IMR-90 (cell line): ENCODE data around the gene L3MBTL3. TPM values are rescaled to one million over a fixed set of nuclear protein-coding genes. Genes with fewer than 3 reads are reported as not detected.

Experiments
- ATAC-seq: fragments of 200-7000 bp; cut with Tn5 transposase; 2 replicates; pipeline ENCODE4 v1.9.1; 2020; ENCODE audit warnings: low read depth, mild to moderate bottlenecking, moderate library complexity
- BruUV-seq: library from RNA; stranded (reverse); fragments of 400-500 nt; replicated peaks from 2 replicates; lab custom pipeline; 2021; lab: Mats Ljungman, UMichigan
- CTCF ChIA-PET: fragments of 300-600 bp; formaldehyde crosslinking; extraction: SDS; loops from one replicate; lab custom pipeline; 2021; ENCODE audit warnings: antibody characterized with exemption; lab: Yijun Ruan, JAX
- POLR2A ChIA-PET: fragments of 300-600 bp; sonication (Branson Sonifier 250); formaldehyde crosslinking; loops from one replicate; lab custom pipeline; 2022; ENCODE audit warnings: antibody characterized with exemption; ENCODE audit not compliant: unreplicated experiment; lab: Charles Lee
- DNase-seq: peaks from one replicate; pipeline ENCODE4 v3.0.0; 2013
- H2AFZ ChIP-seq: replicated peaks from 2 replicates; pipeline ENCODE3; 2013; ENCODE audit warnings: low read length, mild to moderate bottlenecking; ENCODE audit not compliant: poor library complexity
- H2AK5ac ChIP-seq: 2 replicates; pipeline ENCODE4 v1.6.1; 2013; ENCODE audit warnings: low read depth, low read length, inconsistent platforms
- H2AK9ac ChIP-seq: replicated peaks from 2 replicates; pipeline ENCODE3; 2013; ENCODE audit warnings: mild to moderate bottlenecking, low read depth, low read length, moderate library complexity; ENCODE audit not compliant: poor library complexity
- H2BK120ac ChIP-seq: 2 replicates; pipeline ENCODE4 v1.6.1; 2013; ENCODE audit warnings: low read depth, low read length, inconsistent platforms
- H2BK15ac ChIP-seq: 3 replicates; pipeline ENCODE4 v1.6.1; 2013; ENCODE audit warnings: low read depth, low read length, inconsistent platforms
- H2BK20ac ChIP-seq: 2 replicates; pipeline ENCODE4 v1.6.1; 2013; ENCODE audit warnings: low read depth, mild to moderate bottlenecking, inconsistent platforms, low read length, moderate library complexity
- H2BK5ac ChIP-seq: 2 replicates; pipeline ENCODE4 v1.6.1; 2013; ENCODE audit warnings: mild to moderate bottlenecking, low read depth, low read length, inconsistent platforms; ENCODE audit not compliant: poor library complexity, severe bottlenecking
- H3K14ac ChIP-seq: replicated peaks from 2 replicates; pipeline ENCODE4 v1.6.1; 2013; ENCODE audit warnings: low read depth, low read length, inconsistent platforms
- H3K18ac ChIP-seq: 2 replicates; pipeline ENCODE4 v1.6.1; 2013; ENCODE audit warnings: low read depth, low read length, control low read depth
- H3K23ac ChIP-seq: 2 replicates; pipeline ENCODE4 v1.6.1; 2013; ENCODE audit warnings: low read depth, low read length, inconsistent platforms
- H3K27ac ChIP-seq: 2 replicates; pipeline ENCODE4 v1.5.1; 2013; ENCODE audit warnings: mild to moderate bottlenecking, control low read depth, low read length; ENCODE audit not compliant: insufficient read depth
- H3K27me3 ChIP-seq: 2 replicates; pipeline ENCODE4 v1.6.1; 2013; ENCODE audit warnings: low read length; ENCODE audit not compliant: control insufficient read depth, insufficient read depth
- H3K36me3 ChIP-seq: 2 replicates; pipeline ENCODE4 v1.6.1; 2013; ENCODE audit warnings: low read length, mixed read lengths; ENCODE audit not compliant: control insufficient read depth, insufficient read depth
- H3K4ac ChIP-seq: 2 replicates; pipeline ENCODE4 v1.6.1; 2013; ENCODE audit warnings: low read depth, low read length, inconsistent platforms
- H3K4me1 ChIP-seq: 2 replicates; pipeline ENCODE4 v1.6.1; 2013; ENCODE audit warnings: low read length, mixed read lengths; ENCODE audit not compliant: control insufficient read depth, insufficient read depth
- H3K4me2 ChIP-seq: 2 replicates; pipeline ENCODE4 v1.6.1; 2013; ENCODE audit warnings: low read depth, mild to moderate bottlenecking, control low read depth, low read length, moderate library complexity
- H3K4me3 ChIP-seq: 2 replicates; pipeline ENCODE4 v1.5.1; 2013; ENCODE audit warnings: low read depth, mild to moderate bottlenecking, control low read depth, low read length, moderate library complexity; ENCODE audit not compliant: insufficient read depth
- H3K56ac ChIP-seq: 2 replicates; pipeline ENCODE4 v1.6.1; 2013; ENCODE audit warnings: low read length, inconsistent platforms; ENCODE audit not compliant: insufficient read depth; ENCODE audit errors: extremely low read depth
- H3K79me1 ChIP-seq, 2 experiments: 2 replicates each; pipeline ENCODE4 v1.6.1; 2013; ENCODE audit warnings: low read length in 2 of 2, inconsistent platforms in 1 of 2, low read depth in 1 of 2
- H3K9ac ChIP-seq: 2 replicates; pipeline ENCODE4 v1.6.1; 2013; ENCODE audit warnings: low read depth, low read length, control low read depth
- H3K9me1 ChIP-seq: 2 replicates; pipeline ENCODE4 v1.6.1; 2013; ENCODE audit warnings: low read length, inconsistent platforms; ENCODE audit not compliant: insufficient read depth
- H3K9me3 ChIP-seq: 2 replicates; pipeline ENCODE4 v1.6.1; 2013; ENCODE audit warnings: low read length; ENCODE audit not compliant: control insufficient read depth, insufficient read depth
- H4K20me1 ChIP-seq: 2 replicates; pipeline ENCODE4 v1.6.1; 2013; ENCODE audit warnings: low read length, inconsistent platforms; ENCODE audit not compliant: insufficient read depth
- H4K5ac ChIP-seq: 2 replicates; pipeline ENCODE4 v1.6.1; 2013; ENCODE audit warnings: mild to moderate bottlenecking, low read depth, low read length, control low read depth
- H4K8ac ChIP-seq, 2 experiments: 2 replicates each; pipeline ENCODE4 v1.6.1; 2013; ENCODE audit warnings: low read depth in 2 of 2, low read length in 2 of 2, control low read depth in 1 of 2, inconsistent platforms in 1 of 2
- H4K91ac ChIP-seq: 2 replicates; pipeline ENCODE4 v1.6.1; 2013; ENCODE audit warnings: low read depth, low read length, inconsistent platforms; ENCODE audit not compliant: insufficient read depth
- CEBPB ChIP-seq: IDR thresholded peaks from 2 replicates; pipeline ENCODE4 v1.6.1; 2012; ENCODE audit warnings: low read depth, low read length, improper control_type of control experiment
- CHD1 ChIP-seq: IDR thresholded peaks from 2 replicates; pipeline ENCODE4 v1.6.1; 2012; ENCODE audit warnings: low read depth, low read length, improper control_type of control experiment
- MAFK ChIP-seq: IDR thresholded peaks from 2 replicates; pipeline ENCODE4 v1.6.1; 2012; ENCODE audit warnings: low read depth, low read length, improper control_type of control experiment
- NFE2L2 ChIP-seq: fragments of 150-350 bp; IDR thresholded peaks from 2 replicates; pipeline ENCODE4 v1.6.1; 2016; ENCODE audit warnings: low read depth, mild to moderate bottlenecking, low read length
- POLR2A ChIP-seq: IDR thresholded peaks from 2 replicates; pipeline ENCODE4 v1.6.1; 2012; ENCODE audit warnings: mild to moderate bottlenecking, low read depth, low read length
- RAD21 ChIP-seq: IDR thresholded peaks from 2 replicates; pipeline ENCODE4 v1.6.1; 2012; ENCODE audit warnings: low read length, improper control_type of control experiment
- RCOR1 ChIP-seq: IDR thresholded peaks from 2 replicates; pipeline ENCODE4 v1.6.1; 2012; ENCODE audit warnings: mild to moderate bottlenecking, low read length, improper control_type of control experiment; ENCODE audit not compliant: insufficient replicate concordance
- SMC3 ChIP-seq: fragments of 150-350 bp; IDR thresholded peaks from 2 replicates; pipeline ENCODE4 v1.6.1; 2016; ENCODE audit warnings: low read depth, mild to moderate bottlenecking, antibody characterized with exemption, low read length, moderate library complexity
- WGBS, 2 experiments: methylation state at CpG; one replicate each; pipeline versions ENCODE4 v1.1.5 to v1.1.7; 2013; ENCODE audit warnings: missing lambda C conversion rate in 2 of 2; ENCODE audit not compliant: insufficient read length in 1 of 2; ENCODE audit errors: extremely low coverage in 2 of 2; 5-methylcytosine and 5-hydroxymethylcytosine counted together
- dilution Hi-C: fragments of 300-500 bp; cut with HindIII; formaldehyde crosslinking; loops from one replicate; pipeline ENCODE4 v1.14.3; 2018; ENCODE audit warnings: low sequenced_read_pairs; ENCODE audit not compliant: unreplicated experiment
- in situ Hi-C: fragments of 300-500 bp; cut with MboI; formaldehyde crosslinking; loops from 3 replicates; pipeline ENCODE4 v1.14.3; 2019; ENCODE audit warnings: low sequenced_read_pairs, inconsistent platforms, mixed read lengths
- intact Hi-C: fragments of 100-400 bp; cut with micrococcal nuclease; formaldehyde crosslinking; loops from 2 replicates; pipeline ENCODE4 v1.10.0; 2022
- polyA plus RNA-seq, 3 experiments: library from polyadenylated mRNA; depleted of rRNA; stranded (reverse); fragments of >200 nt; gene quantifications; 2 replicates each; pipeline ENCODE4 v1.2.3, GENCODE V29; 2012; ENCODE audit warnings: low replicate concordance in 1 of 3
- total RNA-seq: library from RNA; depleted of rRNA; stranded (reverse); fragments of >200 nt; gene quantifications from 2 replicates; pipeline ENCODE4 v1.2.3, GENCODE V29; 2012
- TF ChIP-seq, protein P1 (sequence below): conservative IDR thresholded peaks from 2 replicates; pipeline ENCODE4 v1.5.1; 2012; ENCODE audit warnings: mild to moderate bottlenecking, low read depth, low read length, improper control_type of control experiment

L3MBTL3 gene
- total and polyA plus RNA-seq, 2 of the 4 experiments (the other 2 are of a cell fraction): 7.2 to 10.9 TPM

DNA sequence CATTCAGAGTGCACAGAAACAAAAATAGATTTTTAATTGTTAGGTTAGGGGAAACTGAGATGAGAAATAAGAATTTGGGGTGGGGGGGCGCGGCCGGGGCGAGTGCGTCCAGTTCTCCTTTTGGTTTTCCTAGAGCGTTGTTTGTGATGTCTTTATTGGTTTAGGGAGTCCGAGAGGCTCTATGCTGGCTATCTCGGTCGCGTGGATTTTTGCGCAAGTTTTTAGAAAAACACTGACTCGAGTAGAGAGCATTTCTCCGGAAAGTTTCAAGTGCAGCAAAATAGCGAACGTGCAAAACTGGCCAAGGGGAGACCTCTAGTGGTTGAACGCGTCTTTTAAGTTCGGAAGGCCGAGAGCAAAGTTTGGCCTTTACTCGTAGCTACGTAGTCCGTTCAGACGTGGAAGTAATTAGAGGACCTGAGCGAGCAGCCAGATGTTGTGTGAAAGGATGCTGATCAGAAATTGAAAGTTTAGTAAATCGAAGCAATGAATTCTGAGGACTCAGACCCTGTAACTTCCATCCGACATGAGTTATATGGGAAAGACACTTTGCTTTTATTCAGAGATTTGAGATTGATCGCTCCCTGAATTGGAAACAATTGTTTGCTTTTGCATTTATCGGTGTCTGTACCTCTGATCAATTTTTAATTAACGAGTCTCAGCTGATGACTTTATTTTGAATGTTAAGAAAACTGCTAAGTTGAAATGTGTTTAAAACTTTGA is 2.7 kb downstream of the L3MBTL3 start:
- Histone ChIP-seq H3K4me1 (no peaks in the 10 kb centered on the region), H4K8ac (peak overlapping the region in 1 of 2 experiments; percentile 82; a peak in 2 of 4 replicates), H3K9ac (peak overlapping the region; percentile 33; the same call in 1 of the 2 replicates), H3K27me3 (no peaks in the 10 kb centered on the region), H3K36me3 (peaks cover 1% of the 10 kb centered on the region; the same call in 1 of the 2 replicates), H3K9me3 (no peaks in the 10 kb centered on the region), H3K79me1 (peaks cover 11% of the 10 kb centered on the region in 2 experiments; a peak in 3 of 4 replicates), H3K4ac (0 out of 2 replicates have a peak overlapping the region, but pooled peaks have one; percentile 23), H2BK15ac (no peak overlapping the region), H2BK5ac (peak overlapping the region; percentile 1), H4K20me1 (no peaks in the 10 kb centered on the region), H2AK5ac (no peak overlapping the region), H3K27ac (peak overlapping the region; percentile 81), H3K4me3 (peak overlapping the region; percentile 86), H4K91ac (no peak overlapping the region), H3K56ac (no peak overlapping the region), H3K9me1 (no peaks in the 10 kb centered on the region), H4K5ac (peak overlapping the region; percentile 24; the same call in 1 of the 2 replicates), H2BK20ac (peak overlapping the region; percentile 79; the same call in 1 of the 2 replicates), H2AK9ac (peak overlapping the region; percentile 57), H3K4me2 (peak overlapping the region; percentile 74), H3K14ac (no peak overlapping the region), H2AFZ (peak overlapping the region; percentile 80), H3K18ac (no peak overlapping the region; the same call in 1 of the 2 replicates), H3K23ac (peak overlapping the region; percentile 39; the same call in 1 of the 2 replicates), H2BK120ac (no peak overlapping the region; the same call in 1 of the 2 replicates)
- POLR2A ChIA-PET: no interaction called here
- peak; percentile 16 for TF ChIP-seq RCOR1
- TF ChIP-seq RAD21: peak; percentile 91
- TF ChIP-seq, protein P1, sequence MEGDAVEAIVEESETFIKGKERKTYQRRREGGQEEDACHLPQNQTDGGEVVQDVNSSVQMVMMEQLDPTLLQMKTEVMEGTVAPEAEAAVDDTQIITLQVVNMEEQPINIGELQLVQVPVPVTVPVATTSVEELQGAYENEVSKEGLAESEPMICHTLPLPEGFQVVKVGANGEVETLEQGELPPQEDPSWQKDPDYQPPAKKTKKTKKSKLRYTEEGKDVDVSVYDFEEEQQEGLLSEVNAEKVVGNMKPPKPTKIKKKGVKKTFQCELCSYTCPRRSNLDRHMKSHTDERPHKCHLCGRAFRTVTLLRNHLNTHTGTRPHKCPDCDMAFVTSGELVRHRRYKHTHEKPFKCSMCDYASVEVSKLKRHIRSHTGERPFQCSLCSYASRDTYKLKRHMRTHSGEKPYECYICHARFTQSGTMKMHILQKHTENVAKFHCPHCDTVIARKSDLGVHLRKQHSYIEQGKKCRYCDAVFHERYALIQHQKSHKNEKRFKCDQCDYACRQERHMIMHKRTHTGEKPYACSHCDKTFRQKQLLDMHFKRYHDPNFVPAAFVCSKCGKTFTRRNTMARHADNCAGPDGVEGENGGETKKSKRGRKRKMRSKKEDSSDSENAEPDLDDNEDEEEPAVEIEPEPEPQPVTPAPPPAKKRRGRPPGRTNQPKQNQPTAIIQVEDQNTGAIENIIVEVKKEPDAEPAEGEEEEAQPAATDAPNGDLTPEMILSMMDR: peak; percentile 95
- TF ChIP-seq CEBPB: peak; percentile 80
- peak; percentile 82 for TF ChIP-seq SMC3
- no peak for TF ChIP-seq CHD1
- no peak for TF ChIP-seq MAFK
- no peak for TF ChIP-seq NFE2L2
- TF ChIP-seq POLR2A: peak; percentile 46
- DNase-seq (peak; percentile 95), ATAC-seq (peak; percentile 62)
- in situ Hi-C loops (loop anchor here (10.0 kb wide), 2 partner anchors 356 to 526 kb away; no protein-coding TSS in a partner anchor), dilution Hi-C loops (no loop called here), intact Hi-C loops (loop anchor here (1.0 to 5.0 kb wide), 5 partner anchors 128 to 522 kb away; no protein-coding TSS in a partner anchor)
- WGBS, 2 experiments: 11% methylated on average over 22 of the region's 29 CpGs; no CpG with 5 or more reads in 1 of the 2 experiments
- CTCF ChIA-PET: interaction anchor here (0.6 to 1.4 kb wide), 12 partner anchors 9 to 1965 kb away, joined by 3 to 10 read pairs (median 4); no protein-coding TSS in a partner anchor
- no TSS peak for BruUV-seq
